SK-N-DZ (cell line): ENCODE measurements around the gene FGF21.
"Not testable (repeated sequence)": the region's sequence is repeated elsewhere in the genome, so short reads cannot be mapped to it uniquely, and the experiment has no call there.

Experiments
- DNase-seq: peaks from one replicate; pipeline ENCODE4 v3.0.0-alpha.2; 2015; ENCODE audit warnings: low spot score
- small RNA-seq, 2 experiments: library from RNA; depleted of rRNA; stranded (forward); fragments of <200 nt; gene quantifications; one replicate each; pipeline ENCODE3, GENCODE V24; 2014

Gene FGF21

GRCh38 chr19:48786422-48786821 lies 31.1 kb downstream of the FGF21 start:
- not testable (repeated sequence) for DNase-seq

GRCh38 chr19:48787331-48787730 lies 32.0 kb downstream of the FGF21 start:
- DNase-seq, result not testable (repeated sequence)

GRCh38 chr19:48793271-48793670 lies 37.9 kb downstream of the FGF21 start:
- no peak for DNase-seq

- DNase-seq, result no peak
Measured at GRCh38 chr19:48794291-48794690, 39.0 kb downstream of the FGF21 start.

GRCh38 chr19:48795055-48795684 lies 39.8 kb downstream of the FGF21 start:
- DNase-seq, result peak; percentile 72

- no peak for DNase-seq
Measured at GRCh38 chr19:48795685-48796070, 40.4 kb downstream of the FGF21 start.

GRCh38 chr19:48796298-48797083 lies 41.2 kb downstream of the FGF21 start:
- no peak for DNase-seq

GRCh38 chr19:48797103-48797502 lies 41.8 kb downstream of the FGF21 start:
- no peak for DNase-seq

GRCh38 chr19:48798937-48799336 lies 43.6 kb downstream of the FGF21 start:
- no peak for DNase-seq

- no peak for DNase-seq
Measured at GRCh38 chr19:48799358-48800300, 44.3 kb downstream of the FGF21 start.

GRCh38 chr19:48802623-48803022 lies 47.3 kb downstream of the FGF21 start:
- DNase-seq, result no peak

- no peak for DNase-seq
Measured at GRCh38 chr19:48804496-48804895, 49.2 kb downstream of the FGF21 start.

- no peak for DNase-seq
Measured at GRCh38 chr19:48805452-48805851, 50.1 kb downstream of the FGF21 start.

GRCh38 chr19:48806518-48806817 lies 51.1 kb downstream of the FGF21 start:
- no peak for DNase-seq

GRCh38 chr19:48806818-48807589 lies 51.7 kb downstream of the FGF21 start:
- peak; percentile 57 for DNase-seq

- no peak for DNase-seq
Measured at GRCh38 chr19:48807590-48808308, 52.4 kb downstream of the FGF21 start.

Small RNAs within 50 kb of the gene (small RNA-seq; reads per million reads assigned to genes)
- 0 reads per million in 2 experiments for gene RNU6-317P
